SU-DHL-6 (cell line): ENCODE data around the gene NHLRC3.
"Not testable (repeated sequence)": the region's sequence is repeated elsewhere in the genome, so short reads cannot be mapped to it uniquely, and the experiment has no call there.

Experiments
- H2AFZ ChIP-seq: fragments of 200-600 bp; sonication (generic); 2 replicates; pipeline ENCODE4 v1.6.1; 2014; ENCODE audit warnings: low read depth, mild to moderate bottlenecking, moderate library complexity, mixed read lengths, antibody characterized with exemption, low read length; ENCODE audit not compliant: severe bottlenecking
- H3F3A ChIP-seq: fragments of 200-600 bp; shearing (Covaris generic); 2 replicates; pipeline ENCODE4 v1.6.0; 2016; ENCODE audit warnings: antibody characterized with exemption, mild to moderate bottlenecking; ENCODE audit not compliant: insufficient read depth
- H3K27ac ChIP-seq: fragments of 200-600 bp; sonication (generic); 2 replicates; pipeline ENCODE4 v1.5.1; 2016; ENCODE audit warnings: low read depth, mild to moderate bottlenecking, low read length, moderate library complexity, mixed read lengths
- H3K27me3 ChIP-seq: fragments of 200-600 bp; sonication (generic), shearing (Covaris generic); 2 replicates; pipeline ENCODE4 v1.6.0; 2014; ENCODE audit warnings: mild to moderate bottlenecking, low read length
- H3K36me3 ChIP-seq: fragments of 200-600 bp; sonication (generic); 2 replicates; pipeline ENCODE4 v1.6.1; 2014; ENCODE audit warnings: mild to moderate bottlenecking, low read length, mixed read lengths
- H3K4me2 ChIP-seq: fragments of 300-600, 200-600 bp; shearing (Covaris generic), sonication (generic); 2 replicates; pipeline ENCODE4 v1.6.0; 2014; ENCODE audit warnings: low read length, low read depth, mild to moderate bottlenecking; ENCODE audit not compliant: poor library complexity, severe bottlenecking
- H3K4me3 ChIP-seq: fragments of 200-600 bp; sonication (generic); 2 replicates; pipeline ENCODE4 v1.5.1; 2014; ENCODE audit warnings: antibody characterized with exemption, low read length, mild to moderate bottlenecking, mixed read lengths; ENCODE audit not compliant: insufficient read depth, poor library complexity, severe bottlenecking
- H3K79me2 ChIP-seq: fragments of 200-600 bp; sonication (generic); 2 replicates; pipeline ENCODE4 v1.6.1; 2014; ENCODE audit warnings: mild to moderate bottlenecking, low read length, moderate library complexity; ENCODE audit not compliant: insufficient read depth
- H3K9ac ChIP-seq: fragments of 200-600 bp; sonication (generic); 2 replicates; pipeline ENCODE4 v1.7.0; 2014; ENCODE audit warnings: mild to moderate bottlenecking, low read length
- H3K9me2 ChIP-seq: fragments of 200-600 bp; sonication (generic); replicated peaks from 2 replicates; pipeline ENCODE4 v1.6.1; 2014; ENCODE audit warnings: low read length; ENCODE audit not compliant: insufficient read depth
- H3K9me3 ChIP-seq: fragments of 200-600 bp; sonication (generic); 2 replicates; pipeline ENCODE4 v1.6.1; 2014; ENCODE audit warnings: low read length, mixed read lengths; ENCODE audit not compliant: insufficient read depth
- H4K20me1 ChIP-seq: fragments of 200-600 bp; sonication (generic); 2 replicates; pipeline ENCODE4 v1.6.1; 2014; ENCODE audit warnings: low read depth, mild to moderate bottlenecking, antibody characterized with exemption, low read length, moderate library complexity, mixed read lengths
- CTCF ChIP-seq: fragments of 200-600 bp; sonication (generic); IDR thresholded peaks from one replicate; pipeline ENCODE4 v1.5.1; 2017; ENCODE audit warnings: antibody characterized with exemption, mild to moderate bottlenecking, low read length, moderate library complexity; ENCODE audit not compliant: insufficient read depth, poor library complexity, severe bottlenecking
- EZH2phosphoT487 ChIP-seq: fragments of 200-600 bp; sonication (generic), shearing (Covaris generic); conservative IDR thresholded peaks from 2 replicates; pipeline ENCODE4 v1.6.1; 2018; ENCODE audit warnings: mild to moderate bottlenecking, antibody characterized with exemption, low read length, moderate library complexity, mixed read lengths

The NHLRC3 gene

GRCh38 chr13:39073983-39074382, 35.7 kb downstream of the NHLRC3 start:
- Histone ChIP-seq H3K9me3 (no peaks in the 10 kb centered on the region), H3K4me3 (no peak overlapping the region), H3K9me2 (no peaks in the 10 kb centered on the region), H3K27ac (no peak overlapping the region), H2AFZ (no peak overlapping the region), H3K27me3 (no peaks in the 10 kb centered on the region), H3F3A (no peaks in the 10 kb centered on the region), H3K9ac (no peak overlapping the region), H3K79me2 (no peaks in the 10 kb centered on the region), H4K20me1 (no peaks in the 10 kb centered on the region), H3K4me2 (no peak overlapping the region), H3K36me3 (no peaks in the 10 kb centered on the region)
- TF ChIP-seq EZH2phosphoT487 (no peak), CTCF (no peak)

GRCh38 chr13:39086251-39086945, 48.1 kb downstream of the NHLRC3 start:
- H3K4me3 ChIP-seq, H3K4me2 ChIP-seq, H3K27me3 ChIP-seq, H4K20me1 ChIP-seq, H3K9me3 ChIP-seq, H3K27ac ChIP-seq, H3F3A ChIP-seq, H3K9me2 ChIP-seq, H3K36me3 ChIP-seq, H3K79me2 ChIP-seq, H2AFZ ChIP-seq, H3K9ac ChIP-seq: not testable (repeated sequence)

GRCh38 chr13:39091586-39091985, 53.3 kb downstream of the NHLRC3 start:
- Histone ChIP-seq H3K36me3 (no peaks in the 10 kb centered on the region), H3K9me3 (no peaks in the 10 kb centered on the region), H2AFZ (no peak overlapping the region), H3K9ac (no peak overlapping the region), H3K79me2 (no peaks in the 10 kb centered on the region), H3K4me2 (no peak overlapping the region), H3K9me2 (no peaks in the 10 kb centered on the region), H3K27me3 (no peaks in the 10 kb centered on the region), H4K20me1 (no peaks in the 10 kb centered on the region), H3F3A (no peaks in the 10 kb centered on the region), H3K27ac (no peak overlapping the region), H3K4me3 (no peak overlapping the region)
- TF ChIP-seq EZH2phosphoT487 (no peak), CTCF (no peak)

- Histone ChIP-seq H3K4me3 (no peak overlapping the region), H3K79me2 (no peaks in the 10 kb centered on the region), H3F3A (no peaks in the 10 kb centered on the region), H3K9ac (no peak overlapping the region), H3K4me2 (no peak overlapping the region), H2AFZ (no peak overlapping the region), H3K9me3 (no peaks in the 10 kb centered on the region), H3K36me3 (no peaks in the 10 kb centered on the region), H3K9me2 (no peaks in the 10 kb centered on the region), H3K27ac (no peak overlapping the region), H4K20me1 (no peaks in the 10 kb centered on the region), H3K27me3 (no peaks in the 10 kb centered on the region)
- TF ChIP-seq EZH2phosphoT487 (no peak), CTCF (no peak)
Measured at GRCh38 chr13:39095500-39095899, 57.2 kb downstream of the NHLRC3 start.
